K562 (cell line): Measurements from ENCODE around the gene LSR. TPM values are rescaled to one million over a fixed set of nuclear protein-coding genes. Genes with fewer than 3 reads are reported as not detected.
A peak's percentile ranks its signal among the peaks of the same experiment; 100 is the strongest.

Source experiments
- ATAC-seq: fragments of 200-7000 bp; cut with Tn5 transposase; 3 replicates; pipeline ENCODE4 v1.9.1; 2020; ENCODE audit warnings: moderate library complexity
- BruUV-seq: library from RNA; stranded (reverse); fragments of 400-500 nt; replicated peaks from 2 replicates; lab custom pipeline; 2021; lab: Mats Ljungman, UMichigan
- CTCF ChIA-PET: fragments of 300-600 bp; formaldehyde crosslinking; extraction: SDS; loops from one replicate; lab custom pipeline; 2021; ENCODE audit warnings: low intra/inter-chr PET ratio; lab: Yijun Ruan, JAX
- POLR2A ChIA-PET: fragments of 300-600, 350-650 bp; sonication (Branson Sonifier 250); formaldehyde crosslinking; extraction: SDS; loops from one replicate; lab custom pipeline; 2021; ENCODE audit warnings: antibody characterized with exemption, inconsistent platforms; lab: Yijun Ruan, JAX
- DNase-seq, 4 experiments: peaks; one replicate each; pipeline versions ENCODE4 v3.0.0 to v3.0.0-alpha.2; 2011 to 2018; ENCODE audit warnings: low spot score in 3 of 4, mixed read lengths in 3 of 4; ENCODE audit errors: extremely low read depth in 1 of 4
- FAIRE-seq: peaks from 2 replicates; lab custom pipeline; 2011; peaks lifted over from hg19 to GRCh38; lab: Jason Lieb, UNC
- H2AFZ ChIP-seq: 2 replicates; pipeline ENCODE4 v1.6.0; 2011; ENCODE audit warnings: low read depth, low read length, control low read depth, inconsistent platforms
- H3K27ac ChIP-seq: fragments of 200-600 bp; 3 replicates; pipeline ENCODE4 v1.8.0; 2011; ENCODE audit warnings: low read depth, mild to moderate bottlenecking, control low read depth, inconsistent platforms, low read length, moderate library complexity, mixed read lengths; ENCODE audit errors: extremely low read depth
- H3K27me3 ChIP-seq, 2 experiments: fragments of 300-600 bp in 1 of 2; 2 replicates in 1 of 2; 3 replicates in 1 of 2; pipeline versions ENCODE4 v1.6.0 to v1.8.0; 2011; ENCODE audit warnings: inconsistent platforms in 2 of 2, low read length in 2 of 2, mild to moderate bottlenecking in 1 of 2, mixed read lengths in 1 of 2, moderate library complexity in 1 of 2; ENCODE audit not compliant: control insufficient read depth in 2 of 2, insufficient read depth in 2 of 2
- H3K36me3 ChIP-seq: fragments of 300-600 bp; 3 replicates; pipeline ENCODE4 v1.8.0; 2011; ENCODE audit warnings: mild to moderate bottlenecking, low read length, inconsistent platforms; ENCODE audit not compliant: control insufficient read depth, insufficient read depth
- H3K4me1 ChIP-seq, 2 experiments: fragments of 200-600 bp in 1 of 2; replicated peaks in 1 of 2; 2 replicates in 1 of 2; 3 replicates in 1 of 2; pipeline versions ENCODE4 v1.5.1 to v1.8.0; 2011; ENCODE audit warnings: inconsistent platforms in 2 of 2, low read length in 2 of 2, mild to moderate bottlenecking in 1 of 2, mixed read lengths in 1 of 2, moderate library complexity in 1 of 2; ENCODE audit not compliant: control insufficient read depth in 2 of 2, insufficient read depth in 2 of 2
- H3K4me2 ChIP-seq: 2 replicates; pipeline ENCODE4 v1.6.1; 2011; ENCODE audit warnings: low read length, control low read depth, inconsistent platforms, mixed read lengths; ENCODE audit not compliant: insufficient read depth
- H3K4me3 ChIP-seq: fragments of 200-600 bp; sonication (generic), shearing (Covaris generic); 2 replicates; pipeline ENCODE4 v1.5.1; 2016; ENCODE audit warnings: control low read depth, inconsistent platforms
- H3K79me2 ChIP-seq: fragments of 200-600 bp; 3 replicates; pipeline ENCODE4 v1.8.0; 2011; ENCODE audit warnings: low read length, inconsistent platforms; ENCODE audit not compliant: control insufficient read depth, insufficient read depth
- H3K9ac ChIP-seq, 2 experiments: 2 replicates each; pipeline versions ENCODE4 v1.6.0 to v1.6.1; 2011; ENCODE audit warnings: low read depth in 2 of 2, low read length in 2 of 2, control low read depth in 1 of 2, inconsistent platforms in 1 of 2, mild to moderate bottlenecking in 1 of 2, mixed read lengths in 1 of 2; ENCODE audit not compliant: insufficient read depth in 1 of 2
- H3K9me1 ChIP-seq: one replicate; pipeline ENCODE4 v1.6.0; 2011; ENCODE audit warnings: inconsistent platforms, mild to moderate bottlenecking, low read length, moderate library complexity; ENCODE audit not compliant: control insufficient read depth, insufficient read depth
- H3K9me3 ChIP-seq: replicated peaks from 2 replicates; pipeline ENCODE4 v1.5.1; 2011; ENCODE audit warnings: low read depth, low read length, inconsistent platforms; ENCODE audit not compliant: control insufficient read depth, insufficient read depth
- H4K20me1 ChIP-seq: replicated peaks from 2 replicates; pipeline ENCODE4 v1.6.1; 2011; ENCODE audit warnings: low read length, inconsistent platforms, mixed read lengths; ENCODE audit not compliant: control insufficient read depth, insufficient read depth
- FOS ChIP-seq: IDR thresholded peaks from 3 replicates; pipeline ENCODE4 v1.6.1; 2011; ENCODE audit not compliant: insufficient read length; ENCODE audit errors: extremely low read depth
- FOXP4 ChIP-seq: sonication (generic); formaldehyde crosslinking; IDR thresholded peaks from 2 replicates; pipeline ENCODE4 v1.8.0; 2022; ENCODE audit warnings: mild to moderate bottlenecking, missing genetic modification reagents, borderline replicate concordance
- GABPB1 ChIP-seq: sonication (generic); formaldehyde crosslinking; IDR thresholded peaks from 2 replicates; pipeline ENCODE4 v1.8.0; 2022; ENCODE audit warnings: mild to moderate bottlenecking, missing genetic modification reagents
- NRF1 ChIP-seq, 2 experiments: fragments of 450-650 bp; IDR thresholded peaks in 1 of 2; conservative IDR thresholded peaks in 1 of 2; 2 replicates each; pipeline ENCODE4 v1.6.1; 2014; ENCODE audit warnings: mild to moderate bottlenecking in 2 of 2
- POLR2AphosphoS5 ChIP-seq: IDR thresholded peaks from 2 replicates; pipeline ENCODE4 v1.6.1; 2011; ENCODE audit warnings: mild to moderate bottlenecking, low read depth, low read length, moderate library complexity; ENCODE audit not compliant: control insufficient read depth, insufficient read depth
- SP1 ChIP-seq: sonication (generic); formaldehyde crosslinking; IDR thresholded peaks from 2 replicates; pipeline ENCODE4 v1.8.1; 2022; ENCODE audit warnings: mild to moderate bottlenecking, missing genetic modification reagents
- ZFPM2 ChIP-seq: fragments of 250-450 bp; sonication (Bioruptor Pico); IDR thresholded peaks from 2 replicates; pipeline ENCODE4 v1.5.1; 2022; ENCODE audit warnings: mild to moderate bottlenecking
- ZNF766 ChIP-seq: fragments of 200-800 bp; sonication (Bioruptor generic); conservative IDR thresholded peaks from 2 replicates; pipeline ENCODE4 v1.6.1; 2016; ENCODE audit warnings: missing genetic modification characterization, missing compliant biosample characterization
- WGBS: fragments of 100-300 bp; shearing (Covaris generic); methylation state at CpG from one replicate; pipeline ENCODE4 v1.1.6; 2016; ENCODE audit warnings: low coverage, mixed read lengths; ENCODE audit not compliant: insufficient coverage; ENCODE audit errors: missing lambda C conversion rate; 5-methylcytosine and 5-hydroxymethylcytosine counted together
- in situ Hi-C: fragments of 300-500 bp; cut with MboI; formaldehyde crosslinking; loops from 4 replicates; pipeline ENCODE4 v1.15.0; 2018; ENCODE audit warnings: inconsistent platforms, mixed read lengths
- intact Hi-C: fragments of 100-400 bp; cut with micrococcal nuclease; formaldehyde crosslinking; loops from 2 replicates; pipeline ENCODE4 v1.14.2; 2022
- polyA plus RNA-seq, 8 experiments: library from polyadenylated mRNA; depleted of rRNA in 4 of 8; stranded (reverse) in 5 of 8; unstranded in 3 of 8; fragments of >200 nt; fragmentation: Nextera tagmentation in 2 of 8; fragmentation: Illumina TruSeq in 1 of 8; extraction: Ambion mirVana in 2 of 8; extraction: Trizol in 1 of 8; gene quantifications; 2 replicates each; pipeline versions ENCODE4 v1.2.1 to v1.2.3, GENCODE V29; 2011 to 2014; ENCODE audit warnings: inconsistent platforms in 1 of 8, missing spikeins in 1 of 8
- total RNA-seq, 7 experiments: library from RNA; depleted of rRNA in 6 of 7; stranded (reverse); fragments of >200 nt in 6 of 7; fragmentation: Illumina TruSeq in 2 of 7; extraction: Trizol in 2 of 7; gene quantifications; 2 replicates each; pipeline versions ENCODE4 v1.2.1 to v1.2.3, GENCODE V29; 2011 to 2021; ENCODE audit warnings: low replicate concordance in 1 of 7
- TF ChIP-seq, protein P1 (sequence below): sonication (generic); formaldehyde crosslinking; IDR thresholded peaks from 2 replicates; pipeline ENCODE4 v1.8.1; 2023; ENCODE audit warnings: mild to moderate bottlenecking, missing genetic modification reagents, moderate library complexity
- TF ChIP-seq, protein P2 (sequence below): fragments of 250-450 bp; sonication (Bioruptor Pico); IDR thresholded peaks from 2 replicates; pipeline ENCODE4 v1.9.0; 2021; ENCODE audit warnings: mild to moderate bottlenecking, inconsistent platforms

The LSR gene
- total and polyA plus RNA-seq, 9 of the 15 experiments (the other 6 are each of a cell fraction or from before 2014, with no cell fraction given) = 0.44 to 87.9 (median 28.0) TPM

DNA sequence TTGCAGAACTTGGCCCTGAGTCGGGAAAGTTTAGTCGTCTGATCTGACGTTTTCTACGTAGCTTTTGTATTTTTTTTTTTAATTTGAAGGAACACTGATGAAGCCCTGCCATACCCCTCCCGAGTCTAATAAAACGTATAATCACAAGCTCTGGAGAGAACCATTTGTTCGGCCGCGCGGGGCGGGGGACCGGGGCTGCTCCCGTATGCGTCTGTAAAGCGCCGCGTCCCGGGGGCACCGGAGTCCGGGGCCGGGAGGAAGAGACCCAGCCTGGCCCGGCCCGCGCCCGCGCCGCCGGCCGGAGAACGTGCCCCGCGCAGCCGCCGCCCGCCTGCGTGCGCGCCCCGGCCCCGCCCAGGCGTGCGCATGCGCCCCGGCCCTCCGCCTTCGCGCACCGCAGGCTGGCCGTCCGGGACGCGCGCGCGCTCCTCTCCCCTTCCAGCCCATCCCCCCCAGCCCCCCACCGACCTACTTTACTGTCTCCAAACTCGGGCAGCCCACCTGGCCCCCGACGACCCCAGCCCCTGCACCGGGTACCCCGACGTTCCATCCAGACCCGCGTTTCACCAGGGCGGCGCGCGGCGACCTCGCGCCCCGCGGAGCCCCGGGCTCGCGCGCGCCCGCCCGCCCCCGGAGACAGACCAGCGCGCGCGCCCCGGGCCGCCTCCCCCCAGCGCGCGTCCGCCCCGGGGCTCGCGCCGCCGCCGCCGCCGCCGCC is 19.2 kb downstream of the LSR start:
- Histone ChIP-seq H3K9ac (peak overlapping the region; percentile 87 to 99), H4K20me1 (no peaks in the 10 kb centered on the region), H3K79me2 (peaks cover 23% of the 10 kb centered on the region), H3K27ac (peak overlapping the region; percentile 83), H2AFZ (peak overlapping the region; percentile 59; the same call in 1 of the 2 replicates), H3K9me3 (no peaks in the 10 kb centered on the region), H3K36me3 (peaks cover 74% of the 10 kb centered on the region), H3K27me3 (no peaks in the 10 kb centered on the region), H3K4me2 (peak overlapping the region; percentile 82), H3K9me1 (no peaks in the 10 kb centered on the region), H3K4me1 (peaks cover 15 to 42% of the 10 kb centered on the region in 2 experiments), H3K4me3 (peak overlapping the region; percentile 55)
- DNase-seq = peak; percentile 80 to 97 (median 92)
- POLR2A ChIA-PET = interaction anchor here (0.6 kb wide), 1 partner anchor 268 kb away, joined by 3 read pairs; no protein-coding TSS in a partner anchor
- in situ Hi-C loops (no loop called here), intact Hi-C loops (loop anchor here (5.0 kb wide), 2 partner anchors 111 to 126 kb away; partner anchors contain the start of gene FXYD7)
- 1% methylated on average over 38 of the region's 100 CpGs for WGBS
- CTCF ChIA-PET = interaction anchor here (0.6 to 1.3 kb wide), 3 partner anchors 21 to 324 kb away, joined by 3 to 5 read pairs (median 4); no protein-coding TSS in a partner anchor
- no TSS peak for BruUV-seq
- peak; percentile 63 for ATAC-seq
- FAIRE-seq = no peak
- TF ChIP-seq NRF1 (conservative IDR thresholded peaks at IDR 0.05 in 1 of 2, IDR thresholded peaks at IDR 0.05 in 1 of 2) (peak; percentile 72 to 79), SP1 (CRISPR knock-in tag) (peak; percentile 10; the same call in 1 of the 2 replicates), POLR2AphosphoS5 (peak; percentile 54; the same call in 1 of the 2 replicates), GABPB1 (no peak), ZNF766 (CRISPR knock-in tag) (peak; percentile 99), FOS (no peak), ZFPM2 (CRISPR knock-in tag) (no peak), FOXP4 (CRISPR knock-in tag) (no peak)
- TF ChIP-seq, protein P1, sequence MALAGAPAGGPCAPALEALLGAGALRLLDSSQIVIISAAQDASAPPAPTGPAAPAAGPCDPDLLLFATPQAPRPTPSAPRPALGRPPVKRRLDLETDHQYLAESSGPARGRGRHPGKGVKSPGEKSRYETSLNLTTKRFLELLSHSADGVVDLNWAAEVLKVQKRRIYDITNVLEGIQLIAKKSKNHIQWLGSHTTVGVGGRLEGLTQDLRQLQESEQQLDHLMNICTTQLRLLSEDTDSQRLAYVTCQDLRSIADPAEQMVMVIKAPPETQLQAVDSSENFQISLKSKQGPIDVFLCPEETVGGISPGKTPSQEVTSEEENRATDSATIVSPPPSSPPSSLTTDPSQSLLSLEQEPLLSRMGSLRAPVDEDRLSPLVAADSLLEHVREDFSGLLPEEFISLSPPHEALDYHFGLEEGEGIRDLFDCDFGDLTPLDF (CRISPR knock-in tag) = no peak
- TF ChIP-seq, protein P2, sequence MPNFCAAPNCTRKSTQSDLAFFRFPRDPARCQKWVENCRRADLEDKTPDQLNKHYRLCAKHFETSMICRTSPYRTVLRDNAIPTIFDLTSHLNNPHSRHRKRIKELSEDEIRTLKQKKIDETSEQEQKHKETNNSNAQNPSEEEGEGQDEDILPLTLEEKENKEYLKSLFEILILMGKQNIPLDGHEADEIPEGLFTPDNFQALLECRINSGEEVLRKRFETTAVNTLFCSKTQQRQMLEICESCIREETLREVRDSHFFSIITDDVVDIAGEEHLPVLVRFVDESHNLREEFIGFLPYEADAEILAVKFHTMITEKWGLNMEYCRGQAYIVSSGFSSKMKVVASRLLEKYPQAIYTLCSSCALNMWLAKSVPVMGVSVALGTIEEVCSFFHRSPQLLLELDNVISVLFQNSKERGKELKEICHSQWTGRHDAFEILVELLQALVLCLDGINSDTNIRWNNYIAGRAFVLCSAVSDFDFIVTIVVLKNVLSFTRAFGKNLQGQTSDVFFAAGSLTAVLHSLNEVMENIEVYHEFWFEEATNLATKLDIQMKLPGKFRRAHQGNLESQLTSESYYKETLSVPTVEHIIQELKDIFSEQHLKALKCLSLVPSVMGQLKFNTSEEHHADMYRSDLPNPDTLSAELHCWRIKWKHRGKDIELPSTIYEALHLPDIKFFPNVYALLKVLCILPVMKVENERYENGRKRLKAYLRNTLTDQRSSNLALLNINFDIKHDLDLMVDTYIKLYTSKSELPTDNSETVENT (CRISPR knock-in tag) = no peak
